Measurements from ENCODE around the gene TRAF1.

DNA sequence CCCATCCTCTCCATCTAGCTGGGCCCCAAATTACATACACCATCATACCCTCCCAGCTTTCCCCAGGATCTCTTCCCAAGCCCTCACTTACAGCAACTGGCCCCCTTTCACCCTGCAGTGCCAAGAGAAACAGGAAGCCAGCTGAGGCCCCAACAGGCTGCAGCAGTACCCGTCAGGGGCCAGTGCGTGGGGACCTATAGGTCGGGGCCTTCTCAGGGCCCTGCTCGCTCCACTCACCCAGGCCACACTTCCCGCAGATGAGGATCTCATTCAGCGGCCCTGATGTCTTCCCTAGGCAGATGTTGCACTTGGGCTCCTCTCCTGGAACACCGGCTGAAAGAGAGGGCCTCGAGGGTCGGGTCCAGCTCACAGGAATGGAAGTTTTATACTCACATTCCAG, 56.4 kb downstream of the TRAF1 start:
- TF ChIP-seq, protein P1, sequence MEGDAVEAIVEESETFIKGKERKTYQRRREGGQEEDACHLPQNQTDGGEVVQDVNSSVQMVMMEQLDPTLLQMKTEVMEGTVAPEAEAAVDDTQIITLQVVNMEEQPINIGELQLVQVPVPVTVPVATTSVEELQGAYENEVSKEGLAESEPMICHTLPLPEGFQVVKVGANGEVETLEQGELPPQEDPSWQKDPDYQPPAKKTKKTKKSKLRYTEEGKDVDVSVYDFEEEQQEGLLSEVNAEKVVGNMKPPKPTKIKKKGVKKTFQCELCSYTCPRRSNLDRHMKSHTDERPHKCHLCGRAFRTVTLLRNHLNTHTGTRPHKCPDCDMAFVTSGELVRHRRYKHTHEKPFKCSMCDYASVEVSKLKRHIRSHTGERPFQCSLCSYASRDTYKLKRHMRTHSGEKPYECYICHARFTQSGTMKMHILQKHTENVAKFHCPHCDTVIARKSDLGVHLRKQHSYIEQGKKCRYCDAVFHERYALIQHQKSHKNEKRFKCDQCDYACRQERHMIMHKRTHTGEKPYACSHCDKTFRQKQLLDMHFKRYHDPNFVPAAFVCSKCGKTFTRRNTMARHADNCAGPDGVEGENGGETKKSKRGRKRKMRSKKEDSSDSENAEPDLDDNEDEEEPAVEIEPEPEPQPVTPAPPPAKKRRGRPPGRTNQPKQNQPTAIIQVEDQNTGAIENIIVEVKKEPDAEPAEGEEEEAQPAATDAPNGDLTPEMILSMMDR (IDR thresholded peaks at IDR 0.05) = no peak
- TF ChIP-seq POLR2A (IDR thresholded peaks at IDR 0.05) = no peak
